Measurements from ENCODE around the gene LTBR.

The LTBR gene

GRCh38 chr12:6346235-6346832 is 37.6 kb upstream of the LTBR start:
- Histone ChIP-seq H3K9me3 (ENCODE audit: control extremely low read depth in 1 of 5, control insufficient read depth in 4 of 5, insufficient read depth in 2 of 5, low read depth in 1 of 5, low read length in 4 of 5) (no peaks in the 10 kb centered on the region), H3K4me1 (ENCODE audit: control extremely low read depth in 1 of 4, control insufficient read depth in 4 of 4, insufficient read depth in 4 of 4, low read length in 3 of 4) (peaks cover 14 to 63% (median 58%) of the 10 kb centered on the region in 4 experiments), H3K36me3 (ENCODE audit: control insufficient read depth in 4 of 4, insufficient read depth in 4 of 4, low read length in 3 of 4) (no peaks in the 10 kb centered on the region), H3K4me3 (ENCODE audit: control insufficient read depth in 1 of 7, extremely low read depth in 1 of 7, insufficient read depth in 4 of 7, low read depth in 2 of 7, low read length in 6 of 7) (peak overlapping the region in 1 of 7 experiments; percentile 33), H3K27me3 (replicated peaks in 2 of 5; ENCODE audit: control insufficient read depth in 4 of 5, insufficient read depth in 5 of 5, low read length in 4 of 5) (no peaks in the 10 kb centered on the region), H3K27ac (ENCODE audit: insufficient read depth in 1 of 2, low read depth in 1 of 2, low read length in 2 of 2, poor library complexity in 1 of 2, severe bottlenecking in 2 of 2) (no peak overlapping the region)
- 85% methylated on average over 3 of the region's 5 CpGs for WGBS (ENCODE audit: insufficient coverage)
- CTCF ChIA-PET, result interaction anchor here (0.7 to 4.3 kb wide), 7 partner anchors 10 to 24 kb away, joined by 3 to 39 read pairs (median 6); no protein-coding TSS in a partner anchor
- POLR2A ChIA-PET, result interaction anchor here (0.7 to 2.2 kb wide), 3 partner anchors 8 to 17 kb away, joined by 3 to 15 read pairs (median 5); no protein-coding TSS in a partner anchor
- DNase-seq, result peak in 2 of 3 donors; percentile 45 to 46

GRCh38 chr12:6346942-6347341 is 37.0 kb upstream of the LTBR start:
- ChIA-PET POLR2A (interaction anchor here (0.7 to 1.6 kb wide), 2 partner anchors 8 to 10 kb away, joined by 3 to 4 read pairs; no protein-coding TSS in a partner anchor), CTCF (interaction anchor here (0.7 to 4.3 kb wide), 6 partner anchors 8 to 24 kb away, joined by 3 to 39 read pairs (median 10); no protein-coding TSS in a partner anchor)
- Histone ChIP-seq H3K9me3 (ENCODE audit: control extremely low read depth in 1 of 5, control insufficient read depth in 4 of 5, insufficient read depth in 2 of 5, low read depth in 1 of 5, low read length in 4 of 5) (no peaks in the 10 kb centered on the region), H3K36me3 (ENCODE audit: control insufficient read depth in 4 of 4, insufficient read depth in 4 of 4, low read length in 3 of 4) (no peaks in the 10 kb centered on the region), H3K27ac (ENCODE audit: insufficient read depth in 1 of 2, low read depth in 1 of 2, low read length in 2 of 2, poor library complexity in 1 of 2, severe bottlenecking in 2 of 2) (peak overlapping the region in 1 of 2 experiments; percentile 15), H3K4me1 (ENCODE audit: control extremely low read depth in 1 of 4, control insufficient read depth in 4 of 4, insufficient read depth in 4 of 4, low read length in 3 of 4) (peaks cover 14 to 67% (median 58%) of the 10 kb centered on the region in 4 experiments), H3K4me3 (ENCODE audit: control insufficient read depth in 1 of 7, extremely low read depth in 1 of 7, insufficient read depth in 4 of 7, low read depth in 2 of 7, low read length in 6 of 7) (no peak overlapping the region), H3K27me3 (replicated peaks in 2 of 5; ENCODE audit: control insufficient read depth in 4 of 5, insufficient read depth in 5 of 5, low read length in 4 of 5) (no peaks in the 10 kb centered on the region)
- no peak for DNase-seq
- WGBS (ENCODE audit: insufficient coverage), result 94% methylated on average over 8 of the region's 8 CpGs

- Histone ChIP-seq H3K9me3 (ENCODE audit: control extremely low read depth in 1 of 5, control insufficient read depth in 4 of 5, insufficient read depth in 2 of 5, low read depth in 1 of 5, low read length in 4 of 5) (no peaks in the 10 kb centered on the region), H3K4me1 (ENCODE audit: control extremely low read depth in 1 of 4, control insufficient read depth in 4 of 4, insufficient read depth in 4 of 4, low read length in 3 of 4) (peaks cover 8 to 67% (median 56%) of the 10 kb centered on the region in 4 experiments), H3K27me3 (replicated peaks in 2 of 5; ENCODE audit: control insufficient read depth in 4 of 5, insufficient read depth in 5 of 5, low read length in 4 of 5) (no peaks in the 10 kb centered on the region), H3K4me3 (ENCODE audit: control insufficient read depth in 1 of 7, extremely low read depth in 1 of 7, insufficient read depth in 4 of 7, low read depth in 2 of 7, low read length in 6 of 7) (peak overlapping the region in 3 of 7 experiments; percentile 17 to 45 (median 33)), H3K27ac (ENCODE audit: insufficient read depth in 1 of 2, low read depth in 1 of 2, low read length in 2 of 2, poor library complexity in 1 of 2, severe bottlenecking in 2 of 2) (peak overlapping the region in 1 of 2 experiments; percentile 15), H3K36me3 (ENCODE audit: control insufficient read depth in 4 of 4, insufficient read depth in 4 of 4, low read length in 3 of 4) (no peaks in the 10 kb centered on the region)
- WGBS (ENCODE audit: insufficient coverage), result 36% methylated on average over 13 of the region's 19 CpGs
- POLR2A ChIA-PET, result interaction anchor here (1.6 kb wide), 1 partner anchor 11 kb away, joined by 4 read pairs; no protein-coding TSS in a partner anchor
- CTCF ChIA-PET, result interaction anchor here (0.7 to 4.3 kb wide), 7 partner anchors 8 to 118 kb away, joined by 3 to 39 read pairs (median 7); no protein-coding TSS in a partner anchor
- DNase-seq, result peak in 2 of 3 donors; percentile 74 to 81
Measured at GRCh38 chr12:6347367-6348338, 36.3 kb upstream of the LTBR start.

GRCh38 chr12:6351622-6352021 is 32.3 kb upstream of the LTBR start:
- ChIA-PET CTCF (interaction anchor here (0.9 to 2.2 kb wide), 6 partner anchors 8 to 109 kb away, joined by 3 to 8 read pairs (median 4); no protein-coding TSS in a partner anchor), POLR2A (no interaction called here)
- no peak for DNase-seq
- 78% methylated on average over 4 of the region's 5 CpGs for WGBS (ENCODE audit: insufficient coverage)
- Histone ChIP-seq H3K27ac (ENCODE audit: insufficient read depth in 1 of 2, low read depth in 1 of 2, low read length in 2 of 2, poor library complexity in 1 of 2, severe bottlenecking in 2 of 2) (no peak overlapping the region), H3K4me3 (ENCODE audit: control insufficient read depth in 1 of 7, extremely low read depth in 1 of 7, insufficient read depth in 4 of 7, low read depth in 2 of 7, low read length in 6 of 7) (no peak overlapping the region), H3K36me3 (ENCODE audit: control insufficient read depth in 4 of 4, insufficient read depth in 4 of 4, low read length in 3 of 4) (no peaks in the 10 kb centered on the region), H3K9me3 (ENCODE audit: control extremely low read depth in 1 of 5, control insufficient read depth in 4 of 5, insufficient read depth in 2 of 5, low read depth in 1 of 5, low read length in 4 of 5) (no peaks in the 10 kb centered on the region), H3K27me3 (replicated peaks in 2 of 5; ENCODE audit: control insufficient read depth in 4 of 5, insufficient read depth in 5 of 5, low read length in 4 of 5) (no peaks in the 10 kb centered on the region), H3K4me1 (ENCODE audit: control extremely low read depth in 1 of 4, control insufficient read depth in 4 of 4, insufficient read depth in 4 of 4, low read length in 3 of 4) (peaks cover 0 to 50% (median 31%) of the 10 kb centered on the region in 4 experiments)

GRCh38 chr12:6352193-6353173 is 31.5 kb upstream of the LTBR start:
- POLR2A ChIA-PET, result interaction anchor here (1.1 kb wide), 1 partner anchor 183 kb away, joined by 3 read pairs; no protein-coding TSS in a partner anchor
- Histone ChIP-seq H3K27me3 (replicated peaks in 2 of 5; ENCODE audit: control insufficient read depth in 4 of 5, insufficient read depth in 5 of 5, low read length in 4 of 5) (no peaks in the 10 kb centered on the region), H3K4me1 (ENCODE audit: control extremely low read depth in 1 of 4, control insufficient read depth in 4 of 4, insufficient read depth in 4 of 4, low read length in 3 of 4) (peaks cover 0 to 42% (median 22%) of the 10 kb centered on the region in 4 experiments), H3K36me3 (ENCODE audit: control insufficient read depth in 4 of 4, insufficient read depth in 4 of 4, low read length in 3 of 4) (no peaks in the 10 kb centered on the region), H3K4me3 (ENCODE audit: control insufficient read depth in 1 of 7, extremely low read depth in 1 of 7, insufficient read depth in 4 of 7, low read depth in 2 of 7, low read length in 6 of 7) (no peak overlapping the region), H3K9me3 (ENCODE audit: control extremely low read depth in 1 of 5, control insufficient read depth in 4 of 5, insufficient read depth in 2 of 5, low read depth in 1 of 5, low read length in 4 of 5) (no peaks in the 10 kb centered on the region), H3K27ac (ENCODE audit: insufficient read depth in 1 of 2, low read depth in 1 of 2, low read length in 2 of 2, poor library complexity in 1 of 2, severe bottlenecking in 2 of 2) (no peak overlapping the region)
- CTCF ChIA-PET, result interaction anchor here (0.9 to 2.2 kb wide), 7 partner anchors 8 to 108 kb away, joined by 3 to 8 read pairs (median 4); no protein-coding TSS in a partner anchor
- no peak for DNase-seq
- WGBS (ENCODE audit: insufficient coverage), result 80% methylated on average over 6 of the region's 9 CpGs

Measured in common myeloid progenitor, CD34-positive (primary cell).